ENCODE data around the gene CLIC3. TPM values are rescaled to one million over a fixed set of nuclear protein-coding genes. Genes with fewer than 3 reads are reported as not detected.

CLIC3 gene
- total and polyA plus RNA-seq, 2 donors (not counting 1 experiment from before 2014, with no cell fraction given) = 1.1 to 1.9 TPM

GRCh38 chr9:137038916-137039315 is 42.5 kb upstream of the CLIC3 start:
- Histone ChIP-seq H3K4me3 (ENCODE audit: control extremely low read depth in 1 of 5, extremely low read depth in 1 of 5, insufficient read depth in 1 of 5, low read depth in 2 of 5, low read length in 4 of 5) (no peak overlapping the region), H3K9ac (ENCODE audit: low read length) (no peak overlapping the region), H3K4me1 (ENCODE audit: control insufficient read depth in 2 of 2, insufficient read depth in 2 of 2, low read length in 2 of 2) (peaks cover 15 to 17% of the 10 kb centered on the region in 2 donors), H3K79me2 (ENCODE audit: control insufficient read depth, insufficient read depth, low read length) (no peaks in the 10 kb centered on the region), H3K27ac (ENCODE audit: low read length in 2 of 2) (no peak overlapping the region), H3K27me3 (replicated peaks in 1 of 4; ENCODE audit: control extremely low read depth in 1 of 4, control insufficient read depth in 3 of 4, insufficient read depth in 4 of 4, low read length in 3 of 4) (peaks cover 0 to 25% (median 10%) of the 10 kb centered on the region in 4 experiments), H3K36me3 (replicated peaks in 1 of 2; ENCODE audit: control extremely low read depth in 1 of 2, control insufficient read depth in 1 of 2, extremely low read depth in 1 of 2, insufficient read depth in 2 of 2, low read length in 1 of 2) (no peaks in the 10 kb centered on the region), H3K4me2 (replicated peaks; ENCODE audit: low read depth, low read length, poor library complexity, severe bottlenecking) (no peak overlapping the region), H2AFZ (ENCODE audit: insufficient read depth, low read depth, low read length, poor library complexity, severe bottlenecking) (no peak overlapping the region), H4K20me1 (ENCODE audit: control insufficient read depth, insufficient read depth, low read length, poor library complexity, severe bottlenecking) (no peaks in the 10 kb centered on the region), H3K9me3 (ENCODE audit: control extremely low read depth in 1 of 3, control insufficient read depth in 2 of 3, insufficient read depth in 1 of 3, low read length in 2 of 3) (peaks cover 0 to 15% (median 0%) of the 10 kb centered on the region in 3 donors)
- H3K27me3 Mint-ChIP-seq = peaks cover 5% of the 10 kb centered on the region
- H3K4me1 Mint-ChIP-seq = peaks cover 12% of the 10 kb centered on the region
- 94% methylated on average over 4 of the region's 9 CpGs for WGBS (ENCODE audit: insufficient coverage)
- TF ChIP-seq CTCF (IDR thresholded peaks at IDR 0.05) = no peak
- no peak for TF ChIP-seq EZH2 (IDR thresholded peaks at IDR 0.05; ENCODE audit: borderline replicate concordance, insufficient read depth, low read depth, low read length, poor library complexity, severe bottlenecking)
- CTCF ChIA-PET = interaction anchor here (1.3 kb wide), 1 partner anchor 10 kb away, joined by 5 read pairs; no protein-coding TSS in a partner anchor
- no peak overlapping the region for H3K4me3 Mint-ChIP-seq
- POLR2A ChIA-PET = interaction anchor here (0.6 kb wide), 1 partner anchor 229 kb away, joined by 11 read pairs; no protein-coding TSS in a partner anchor
- no peaks in the 10 kb centered on the region for H3K9me3 Mint-ChIP-seq (ENCODE audit: insufficient read depth)
- ATAC-seq (ENCODE audit: low read depth) (no peak), DNase-seq (no peak)
- intact Hi-C loops (cut with micrococcal nuclease) = no loop called here
- H3K27ac Mint-ChIP-seq = no peak overlapping the region

GRCh38 chr9:137037483-137037882 is 41.1 kb upstream of the CLIC3 start:
- no peak overlapping the region for H3K9ac ChIP-seq (ENCODE audit: low read length)
- no peak overlapping the region for H3K27ac ChIP-seq (ENCODE audit: low read length in 2 of 2)
- no peak overlapping the region for H3K4me2 ChIP-seq (replicated peaks; ENCODE audit: low read depth, low read length, poor library complexity, severe bottlenecking)
- H3K9me3 Mint-ChIP-seq (ENCODE audit: insufficient read depth) = no peaks in the 10 kb centered on the region
- H3K9me3 ChIP-seq (ENCODE audit: control extremely low read depth in 1 of 3, control insufficient read depth in 2 of 3, insufficient read depth in 1 of 3, low read length in 2 of 3) = peaks cover 0 to 10% (median 0%) of the 10 kb centered on the region in 3 donors
- DNase-seq (no peak), ATAC-seq (ENCODE audit: low read depth) (no peak)
- no peak overlapping the region for H3K27ac Mint-ChIP-seq
- no peaks in the 10 kb centered on the region for H3K36me3 ChIP-seq (replicated peaks in 1 of 2; ENCODE audit: control extremely low read depth in 1 of 2, control insufficient read depth in 1 of 2, extremely low read depth in 1 of 2, insufficient read depth in 2 of 2, low read length in 1 of 2)
- ChIA-PET CTCF (interaction anchor here (0.8 to 3.9 kb wide), 6 partner anchors 7 to 251 kb away, joined by 3 to 25 read pairs (median 4); partner anchors contain the start of gene RABL6), POLR2A (no interaction called here)
- H3K4me3 ChIP-seq (ENCODE audit: control extremely low read depth in 1 of 5, extremely low read depth in 1 of 5, insufficient read depth in 1 of 5, low read depth in 2 of 5, low read length in 4 of 5) = no peak overlapping the region
- no peak overlapping the region for H2AFZ ChIP-seq (ENCODE audit: insufficient read depth, low read depth, low read length, poor library complexity, severe bottlenecking)
- TF ChIP-seq CTCF (IDR thresholded peaks at IDR 0.05) (no peak), EZH2 (IDR thresholded peaks at IDR 0.05; ENCODE audit: borderline replicate concordance, insufficient read depth, low read depth, low read length, poor library complexity, severe bottlenecking) (no peak)
- peaks cover 0 to 12% (median 1%) of the 10 kb centered on the region in 4 experiments for H3K27me3 ChIP-seq (replicated peaks in 1 of 4; ENCODE audit: control extremely low read depth in 1 of 4, control insufficient read depth in 3 of 4, insufficient read depth in 4 of 4, low read length in 3 of 4)
- H3K4me1 Mint-ChIP-seq = peaks cover 26% of the 10 kb centered on the region
- no peaks in the 10 kb centered on the region for H3K27me3 Mint-ChIP-seq
- intact Hi-C loops (cut with micrococcal nuclease) = no loop called here
- H3K79me2 ChIP-seq (ENCODE audit: control insufficient read depth, insufficient read depth, low read length) = no peaks in the 10 kb centered on the region
- H3K4me1 ChIP-seq (ENCODE audit: control insufficient read depth in 2 of 2, insufficient read depth in 2 of 2, low read length in 2 of 2) = peaks cover 26 to 30% of the 10 kb centered on the region in 2 donors
- H3K4me3 Mint-ChIP-seq = no peak overlapping the region
- 98% methylated on average over 7 of the region's 10 CpGs for WGBS (ENCODE audit: insufficient coverage)
- no peaks in the 10 kb centered on the region for H4K20me1 ChIP-seq (ENCODE audit: control insufficient read depth, insufficient read depth, low read length, poor library complexity, severe bottlenecking)

Measured in B cell (primary cell).